DMS 273 treated with DMSO at 0.1 percent for 48 hours (cell line): ENCODE measurements around the gene OSTF1.

ENCODE experiments used
- DNase-seq: peaks from one replicate; lab custom pipeline; 2025; lab: John Stamatoyannopoulos, UW

The OSTF1 gene

GRCh38 chr9:75085640-75086039, 2.7 kb upstream of the OSTF1 start:
- DNase-seq: no peak

- no peak for DNase-seq
Measured at GRCh38 chr9:75086541-75087288, 1.6 kb upstream of the OSTF1 start.

GRCh38 chr9:75087289-75087823, 958 bp upstream of the OSTF1 start:
- no peak for DNase-seq

GRCh38 chr9:75088646-75089372, 495 bp downstream of the OSTF1 start:
- peak; percentile 26 for DNase-seq

- DNase-seq: no peak
Measured at GRCh38 chr9:75089373-75089766, 1.1 kb downstream of the OSTF1 start.

GRCh38 chr9:75090579-75090978, 2.3 kb downstream of the OSTF1 start:
- no peak for DNase-seq

- no peak for DNase-seq
Measured at GRCh38 chr9:75092766-75093165, 4.5 kb downstream of the OSTF1 start.

GRCh38 chr9:75096796-75097195, 8.5 kb downstream of the OSTF1 start:
- no peak for DNase-seq

- DNase-seq: no peak
Measured at GRCh38 chr9:75101004-75101588, 12.8 kb downstream of the OSTF1 start.

GRCh38 chr9:75102177-75102790, 14.0 kb downstream of the OSTF1 start:
- no peak for DNase-seq

GRCh38 chr9:75104607-75105006, 16.3 kb downstream of the OSTF1 start:
- no peak for DNase-seq

- no peak for DNase-seq
Measured at GRCh38 chr9:75105019-75105540, 16.8 kb downstream of the OSTF1 start.

GRCh38 chr9:75105841-75106240, 17.5 kb downstream of the OSTF1 start:
- DNase-seq: no peak

GRCh38 chr9:75106857-75107256, 18.5 kb downstream of the OSTF1 start:
- DNase-seq: no peak

- DNase-seq: no peak
Measured at GRCh38 chr9:75108571-75108970, 20.3 kb downstream of the OSTF1 start.

GRCh38 chr9:75109210-75109839, 21.0 kb downstream of the OSTF1 start:
- no peak for DNase-seq

GRCh38 chr9:75111019-75111622, 22.8 kb downstream of the OSTF1 start:
- no peak for DNase-seq

- no peak for DNase-seq
Measured at GRCh38 chr9:75112789-75113188, 24.5 kb downstream of the OSTF1 start.

- DNase-seq: no peak
Measured at GRCh38 chr9:75116306-75116705, 28.0 kb downstream of the OSTF1 start.

GRCh38 chr9:75117564-75117963, 29.2 kb downstream of the OSTF1 start:
- DNase-seq: no peak

GRCh38 chr9:75120686-75121085, 32.4 kb downstream of the OSTF1 start:
- DNase-seq: no peak
